Bronchial epithelial cell (primary cell): Measurements from ENCODE around the gene MEMO1. TPM values are rescaled to one million over a fixed set of nuclear protein-coding genes. Genes with fewer than 3 reads are reported as not detected.
"Not testable (repeated sequence)": the region's sequence is repeated elsewhere in the genome, so short reads cannot be mapped to it uniquely, and the experiment has no call there.

Experiments
- DNase-seq: peaks from one replicate; pipeline ENCODE4 v3.0.0-alpha.2; 2010; ENCODE audit warnings: low read depth
- FAIRE-seq: peaks from 2 replicates; lab custom pipeline; 2011; peaks lifted over from hg19 to GRCh38; lab: Jason Lieb, UNC
- H3K27me3 ChIP-seq: 2 replicates; pipeline ENCODE4 v1.5.1; 2011; ENCODE audit warnings: low read length; ENCODE audit not compliant: control insufficient read depth, insufficient read depth
- H3K36me3 ChIP-seq: 2 replicates; pipeline ENCODE4 v1.5.1; 2011; ENCODE audit warnings: low read length; ENCODE audit not compliant: control insufficient read depth, insufficient read depth
- H3K4me3 ChIP-seq: 2 replicates; pipeline ENCODE4 v1.5.1; 2011; ENCODE audit warnings: mild to moderate bottlenecking, low read depth, low read length, control low read depth
- CTCF ChIP-seq: IDR thresholded peaks from 2 replicates; pipeline ENCODE4 v1.5.1; 2011; ENCODE audit warnings: mild to moderate bottlenecking, moderate library complexity, low read length, control low read depth, inconsistent platforms; ENCODE audit not compliant: insufficient read depth, severe bottlenecking
- total RNA-seq: library from RNA; depleted of rRNA; stranded (reverse); fragments of >200 nt; gene quantifications from 2 replicates; pipeline ENCODE4 v1.2.1, GENCODE V29; 2014

The MEMO1 gene
- total RNA-seq, 1 donor from 2014 or later, result 29.2 TPM

- FAIRE-seq (no peak), DNase-seq (no peak)
- peaks cover 1% of the 10 kb centered on the region for H3K36me3 ChIP-seq
- no peaks in the 10 kb centered on the region for H3K27me3 ChIP-seq
- no peak overlapping the region for H3K4me3 ChIP-seq
- no peak for TF ChIP-seq CTCF
These were observed 157.3 kb downstream of the MEMO1 start for GRCh38 chr2:31853521-31853920.

- not testable (repeated sequence) for H3K27me3 ChIP-seq, DNase-seq, H3K36me3 ChIP-seq, FAIRE-seq, H3K4me3 ChIP-seq
These were observed 168.7 kb downstream of the MEMO1 start for GRCh38 chr2:31842150-31842549.

- no peak for TF ChIP-seq CTCF
- Histone ChIP-seq H3K36me3 (no peaks in the 10 kb centered on the region), H3K27me3 (no peaks in the 10 kb centered on the region), H3K4me3 (no peak overlapping the region)
- FAIRE-seq, result no peak
- no peak for DNase-seq
These were observed 175.4 kb downstream of the MEMO1 start for GRCh38 chr2:31835450-31835849.

GRCh38 chr2:31832363-31832762, 178.4 kb downstream of the MEMO1 start:
- no peaks in the 10 kb centered on the region for H3K36me3 ChIP-seq
- DNase-seq, result no peak
- H3K27me3 ChIP-seq, result no peaks in the 10 kb centered on the region
- no peak for FAIRE-seq
- H3K4me3 ChIP-seq, result no peak overlapping the region
- no peak for TF ChIP-seq CTCF

- no peak for FAIRE-seq
These were observed 179.2 kb downstream of the MEMO1 start for GRCh38 chr2:31831585-31831984.

GRCh38 chr2:31828891-31829290, 181.9 kb downstream of the MEMO1 start:
- FAIRE-seq (no peak), DNase-seq (peak; percentile 54)
- TF ChIP-seq CTCF, result no peak
- Histone ChIP-seq H3K27me3 (no peaks in the 10 kb centered on the region), H3K4me3 (no peak overlapping the region), H3K36me3 (no peaks in the 10 kb centered on the region)

More at GRCh38 chr2:31831585-31831984, 179.2 kb downstream of the MEMO1 start:
- Histone ChIP-seq H3K36me3 (no peaks in the 10 kb centered on the region), H3K4me3 (no peak overlapping the region), H3K27me3 (no peaks in the 10 kb centered on the region)
- peak; percentile 76 for DNase-seq
- TF ChIP-seq CTCF, result no peak
